ENCODE data around the gene SPAG6.

The SPAG6 gene

GRCh38 chr10:22460531-22461403 is 115.5 kb downstream of the SPAG6 start:
- DNase-seq (ENCODE audit: low spot score): no peak

GRCh38 chr10:22461891-22462290 is 116.6 kb downstream of the SPAG6 start:
- DNase-seq (ENCODE audit: low spot score): no peak

- DNase-seq (ENCODE audit: low spot score): no peak
These were observed 118.0 kb downstream of the SPAG6 start for GRCh38 chr10:22463255-22463654.

GRCh38 chr10:22464966-22465629 is 119.8 kb downstream of the SPAG6 start:
- no peak for DNase-seq (ENCODE audit: low spot score)

GRCh38 chr10:22466763-22467334 is 121.6 kb downstream of the SPAG6 start:
- no peak for DNase-seq (ENCODE audit: low spot score)
